ENCODE measurements around the gene LRRTM2.

- TF ChIP-seq CTCF (IDR thresholded peaks at IDR 0.05), result no peak
- TF ChIP-seq EZH2 (IDR thresholded peaks at IDR 0.05), result no peak
These were observed 56.1 kb downstream of the LRRTM2 start for GRCh38 chr5:138819081-138819480.

Measured in neural progenitor cell (in vitro differentiated cells).